Nephron progenitor cell (in vitro differentiated cells): ENCODE results near the gene SOX30.
A peak's percentile ranks its signal among the peaks of the same experiment; 100 is the strongest.
"Not testable (repeated sequence)": the region's sequence is repeated elsewhere in the genome, so short reads cannot be mapped to it uniquely, and the experiment has no call there.

Experiments used
- DNase-seq: peaks from one replicate; pipeline ENCODE4 v3.0.0; 2021
- H3K27ac Mint-ChIP-seq: 2 replicates; pipeline ENCODE4 v1.8.0; 2021; ENCODE audit warnings: mild to moderate bottlenecking, moderate library complexity, mixed read lengths
- H3K27me3 Mint-ChIP-seq: 2 replicates; pipeline ENCODE4 v1.8.0; 2021; ENCODE audit warnings: mild to moderate bottlenecking, low read depth, mixed read lengths; ENCODE audit not compliant: poor library complexity
- H3K36me3 Mint-ChIP-seq: 2 replicates; pipeline ENCODE4 v1.8.0; 2021; ENCODE audit warnings: low read depth, mixed read lengths
- H3K4me1 Mint-ChIP-seq: 2 replicates; pipeline ENCODE4 v1.8.0; 2021; ENCODE audit warnings: mixed read lengths
- H3K4me3 Mint-ChIP-seq: 2 replicates; pipeline ENCODE4 v1.8.0; 2021; ENCODE audit warnings: mild to moderate bottlenecking, moderate library complexity, mixed read lengths
- H3K9me3 Mint-ChIP-seq: 2 replicates; pipeline ENCODE4 v1.8.0; 2021; ENCODE audit warnings: mild to moderate bottlenecking, moderate library complexity, mixed read lengths
- TF ChIP-seq, protein P1 (sequence below): fragments of 200-600 bp; sonication (generic); IDR thresholded peaks from 2 replicates; pipeline ENCODE4 v1.5.0; 2021; ENCODE audit warnings: antibody characterized with exemption

Gene SOX30

DNA sequence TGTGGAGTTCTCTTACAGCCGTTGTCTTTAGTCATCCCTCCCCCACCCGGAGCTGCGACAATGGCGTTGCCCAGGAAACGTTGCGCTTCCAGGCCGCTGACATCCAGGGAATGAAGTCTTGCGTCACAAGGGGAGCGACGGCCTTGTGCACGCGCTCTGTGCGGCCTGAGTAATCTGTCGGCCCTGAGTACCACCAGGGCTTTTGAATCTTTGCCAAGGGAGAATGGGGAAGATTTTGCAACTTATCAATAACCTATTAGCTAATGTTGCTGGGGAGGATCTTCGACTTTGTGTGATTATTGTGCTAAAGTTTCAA lies at the start of gene SOX30:
Gene SOX30 (minus strand): TSS at position 62 of the 316 bp plus-strand sequence. CDS start 360 bp downstream, outside the sequence.
- H3K36me3 Mint-ChIP-seq, result peaks cover 19% of the 10 kb centered on the region
- no peaks in the 10 kb centered on the region for H3K4me1 Mint-ChIP-seq
- TF ChIP-seq, protein P1, sequence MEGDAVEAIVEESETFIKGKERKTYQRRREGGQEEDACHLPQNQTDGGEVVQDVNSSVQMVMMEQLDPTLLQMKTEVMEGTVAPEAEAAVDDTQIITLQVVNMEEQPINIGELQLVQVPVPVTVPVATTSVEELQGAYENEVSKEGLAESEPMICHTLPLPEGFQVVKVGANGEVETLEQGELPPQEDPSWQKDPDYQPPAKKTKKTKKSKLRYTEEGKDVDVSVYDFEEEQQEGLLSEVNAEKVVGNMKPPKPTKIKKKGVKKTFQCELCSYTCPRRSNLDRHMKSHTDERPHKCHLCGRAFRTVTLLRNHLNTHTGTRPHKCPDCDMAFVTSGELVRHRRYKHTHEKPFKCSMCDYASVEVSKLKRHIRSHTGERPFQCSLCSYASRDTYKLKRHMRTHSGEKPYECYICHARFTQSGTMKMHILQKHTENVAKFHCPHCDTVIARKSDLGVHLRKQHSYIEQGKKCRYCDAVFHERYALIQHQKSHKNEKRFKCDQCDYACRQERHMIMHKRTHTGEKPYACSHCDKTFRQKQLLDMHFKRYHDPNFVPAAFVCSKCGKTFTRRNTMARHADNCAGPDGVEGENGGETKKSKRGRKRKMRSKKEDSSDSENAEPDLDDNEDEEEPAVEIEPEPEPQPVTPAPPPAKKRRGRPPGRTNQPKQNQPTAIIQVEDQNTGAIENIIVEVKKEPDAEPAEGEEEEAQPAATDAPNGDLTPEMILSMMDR, result no peak
- H3K27me3 Mint-ChIP-seq, result peaks cover 11% of the 10 kb centered on the region
- H3K27ac Mint-ChIP-seq, result peak within 1 kb of the TSS; percentile 8
- peaks cover 50% of the 10 kb centered on the region for H3K9me3 Mint-ChIP-seq
- H3K4me3 Mint-ChIP-seq, result no peak within 1 kb of the TSS
- no peak for DNase-seq

DNA sequence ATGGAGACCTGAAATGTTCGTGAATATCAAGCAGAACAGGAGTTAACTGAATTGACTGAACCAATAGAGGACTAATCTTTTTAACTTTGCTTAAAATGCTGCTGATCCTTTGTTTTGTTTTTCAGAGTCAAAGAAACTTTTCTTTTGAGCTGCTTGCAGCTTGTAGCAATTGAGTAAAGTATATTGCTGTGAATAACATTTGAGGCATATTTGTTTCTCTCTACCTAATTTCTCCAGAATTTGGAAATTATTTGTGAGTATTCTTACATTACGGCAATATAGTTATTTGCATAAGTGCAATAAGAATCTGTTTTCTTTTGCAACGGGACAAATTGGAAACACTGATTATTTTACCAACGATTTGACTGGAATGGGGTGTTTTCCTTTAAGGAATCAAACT lies 46.4 kb upstream of the SOX30 start:
- H3K4me3 Mint-ChIP-seq, H3K4me1 Mint-ChIP-seq, DNase-seq, H3K27ac Mint-ChIP-seq, H3K36me3 Mint-ChIP-seq, H3K27me3 Mint-ChIP-seq: not testable (repeated sequence)
- peaks cover 60% of the 10 kb centered on the region for H3K9me3 Mint-ChIP-seq

DNA sequence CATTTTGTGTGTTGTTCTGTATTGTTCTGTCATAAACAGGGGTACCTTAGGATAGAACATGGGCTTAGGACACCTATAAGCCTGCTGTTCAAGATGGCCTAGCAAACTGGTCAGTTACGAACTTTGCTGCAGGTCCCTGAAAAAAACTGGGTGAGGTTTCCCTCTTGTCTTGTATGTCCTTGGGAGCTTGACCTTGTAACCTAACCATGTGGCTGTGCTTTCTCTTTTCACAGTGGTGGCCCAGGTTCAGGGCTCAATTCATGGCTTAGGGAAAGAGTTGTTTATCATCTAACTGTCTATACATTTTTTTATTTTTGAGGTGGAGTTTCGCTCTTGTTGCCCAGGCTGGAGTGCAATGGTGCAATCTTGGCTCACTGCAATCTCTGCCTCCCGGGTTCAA lies 43.9 kb upstream of the SOX30 start:
- not testable (repeated sequence) for H3K27me3 Mint-ChIP-seq, H3K4me1 Mint-ChIP-seq, DNase-seq, H3K27ac Mint-ChIP-seq, H3K4me3 Mint-ChIP-seq
- peaks cover 21% of the 10 kb centered on the region for H3K36me3 Mint-ChIP-seq
- H3K9me3 Mint-ChIP-seq, result peaks cover 71% of the 10 kb centered on the region

DNA sequence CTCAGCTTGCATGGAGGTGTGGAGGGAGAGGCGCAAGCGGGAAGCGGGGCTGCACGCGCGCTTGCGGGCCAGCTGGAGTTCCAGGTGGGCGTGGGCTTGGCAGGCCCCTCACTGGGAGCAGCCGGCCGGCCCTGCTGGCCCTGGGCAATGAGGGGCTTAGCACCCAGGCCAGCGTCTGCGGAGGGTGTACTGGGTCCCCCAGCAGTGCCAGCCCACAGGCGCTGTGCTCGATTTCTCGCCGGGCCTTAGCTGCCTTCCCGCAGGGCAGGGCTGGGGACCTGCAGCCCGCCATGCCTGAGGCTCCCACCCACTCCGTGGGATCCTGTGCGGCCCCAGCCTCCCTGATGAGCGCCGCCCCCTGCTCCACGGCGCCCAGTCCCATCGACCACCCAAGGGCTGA lies 41.6 kb upstream of the SOX30 start:
- not testable (repeated sequence) for H3K27me3 Mint-ChIP-seq, H3K4me3 Mint-ChIP-seq, H3K27ac Mint-ChIP-seq, DNase-seq, H3K4me1 Mint-ChIP-seq
- Mint-ChIP-seq H3K36me3 (peaks cover 23% of the 10 kb centered on the region), H3K9me3 (peaks cover 60% of the 10 kb centered on the region)

DNA sequence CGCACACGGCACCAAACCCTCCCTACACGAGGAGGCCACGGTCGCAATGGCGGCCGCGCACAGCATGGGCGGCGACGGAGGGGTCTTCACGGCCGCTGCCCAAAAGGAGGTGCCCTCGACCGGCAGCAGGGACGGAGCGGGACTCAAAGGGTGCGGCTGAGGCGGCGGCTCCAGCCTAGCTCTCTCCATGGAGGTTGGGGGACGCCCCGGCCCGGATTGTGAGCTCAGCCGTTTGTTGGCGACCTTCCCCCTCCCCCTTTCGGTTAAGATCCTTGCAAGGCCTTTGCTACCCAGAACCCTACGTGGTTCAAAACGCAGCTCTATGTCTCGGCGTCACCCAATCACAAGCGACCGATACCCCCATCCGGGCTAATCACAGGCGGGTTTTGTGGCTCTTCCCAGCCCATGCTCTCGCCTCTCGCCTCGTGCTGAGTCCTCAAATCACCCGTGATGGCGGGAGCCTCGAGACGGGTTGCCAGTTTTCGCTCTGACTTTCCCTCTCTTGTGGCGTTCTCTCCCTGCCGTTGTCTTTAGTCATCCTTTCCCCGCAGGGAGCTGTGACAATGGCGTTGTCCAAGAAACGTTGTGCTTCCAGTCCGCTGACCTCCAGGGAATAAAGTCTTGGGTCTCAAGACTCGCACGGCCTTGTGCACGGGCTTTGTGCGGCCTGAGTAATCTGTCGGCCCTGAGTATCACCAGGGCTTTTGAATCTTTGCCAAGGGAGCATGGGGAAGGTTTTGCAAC lies 38.6 kb upstream of the SOX30 start:
- H3K4me1 Mint-ChIP-seq, result peaks cover 11% of the 10 kb centered on the region
- no peak overlapping the region for H3K27ac Mint-ChIP-seq
- no peak overlapping the region for H3K4me3 Mint-ChIP-seq
- H3K36me3 Mint-ChIP-seq, result peaks cover 17% of the 10 kb centered on the region
- TF ChIP-seq, protein P1, result no peak
- DNase-seq, result no peak
- H3K27me3 Mint-ChIP-seq, result peaks cover 5% of the 10 kb centered on the region
- H3K9me3 Mint-ChIP-seq, result peaks cover 43% of the 10 kb centered on the region

DNA sequence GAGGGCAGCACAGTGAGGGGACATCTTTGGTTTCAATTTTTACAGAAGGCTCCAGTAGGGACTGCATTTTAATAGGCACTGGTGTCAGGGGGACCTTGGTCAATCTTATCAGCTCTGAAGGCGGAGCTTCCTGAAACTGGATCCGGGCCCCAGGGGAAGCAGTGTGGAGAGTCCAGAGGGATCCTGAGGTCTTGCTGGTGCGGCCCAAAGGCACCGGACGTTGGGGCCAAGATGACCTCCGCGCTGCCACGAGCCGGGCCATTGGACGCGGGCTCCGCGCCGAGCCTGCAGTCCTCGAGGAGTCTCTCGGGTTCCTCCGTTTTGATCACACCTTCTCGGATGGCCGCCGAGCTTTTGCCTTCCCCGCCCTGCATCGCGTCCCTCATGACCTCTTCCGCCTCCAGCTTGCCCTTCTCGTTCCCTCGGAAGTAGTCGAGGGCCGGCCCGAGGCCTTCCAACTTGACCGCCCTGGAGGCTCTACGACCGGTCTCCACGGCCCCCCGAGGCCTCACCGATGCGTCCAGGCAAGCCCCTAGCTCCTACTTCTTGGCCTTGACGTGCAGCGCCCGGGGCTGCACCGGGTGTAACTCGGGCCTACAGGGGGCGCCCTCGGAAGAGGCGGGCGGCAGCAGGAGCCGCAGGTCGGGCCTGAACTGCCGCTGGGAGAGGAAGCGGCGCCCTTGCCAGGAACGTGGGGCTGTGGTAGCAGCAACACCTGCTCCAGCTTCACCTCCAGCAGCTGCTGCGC lies 37.9 kb upstream of the SOX30 start:
- H3K9me3 Mint-ChIP-seq, result peaks cover 39% of the 10 kb centered on the region
- DNase-seq, result no peak
- H3K27me3 Mint-ChIP-seq, result peaks cover 5% of the 10 kb centered on the region
- TF ChIP-seq, protein P1, result no peak
- H3K4me1 Mint-ChIP-seq, result peaks cover 12% of the 10 kb centered on the region
- no peak overlapping the region for H3K4me3 Mint-ChIP-seq
- H3K27ac Mint-ChIP-seq, result no peak overlapping the region
- peaks cover 16% of the 10 kb centered on the region for H3K36me3 Mint-ChIP-seq

DNA sequence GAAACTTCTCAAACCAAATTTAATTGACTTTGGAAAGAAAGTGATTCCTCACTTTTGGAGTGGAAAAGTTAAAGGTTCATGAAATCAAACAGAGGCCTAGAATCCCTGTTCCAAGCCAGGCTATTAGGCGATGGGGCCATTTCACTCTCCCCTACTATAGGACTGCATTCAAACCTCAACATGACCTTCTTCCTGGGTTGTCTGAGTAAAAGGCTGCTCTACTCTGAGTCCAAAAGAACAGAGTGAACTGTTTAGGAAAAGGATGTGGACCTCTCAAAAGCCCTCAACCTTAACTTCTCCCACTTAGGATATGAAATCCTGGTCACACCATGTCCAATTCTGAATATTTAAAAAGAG lies 34.9 kb upstream of the SOX30 start:
- Mint-ChIP-seq H3K27ac (no peak overlapping the region), H3K9me3 (peaks cover 18% of the 10 kb centered on the region), H3K4me1 (peaks cover 12% of the 10 kb centered on the region), H3K27me3 (peaks cover 5% of the 10 kb centered on the region), H3K4me3 (no peak overlapping the region), H3K36me3 (peaks cover 8% of the 10 kb centered on the region)
- TF ChIP-seq, protein P1, result no peak
- no peak for DNase-seq

DNA sequence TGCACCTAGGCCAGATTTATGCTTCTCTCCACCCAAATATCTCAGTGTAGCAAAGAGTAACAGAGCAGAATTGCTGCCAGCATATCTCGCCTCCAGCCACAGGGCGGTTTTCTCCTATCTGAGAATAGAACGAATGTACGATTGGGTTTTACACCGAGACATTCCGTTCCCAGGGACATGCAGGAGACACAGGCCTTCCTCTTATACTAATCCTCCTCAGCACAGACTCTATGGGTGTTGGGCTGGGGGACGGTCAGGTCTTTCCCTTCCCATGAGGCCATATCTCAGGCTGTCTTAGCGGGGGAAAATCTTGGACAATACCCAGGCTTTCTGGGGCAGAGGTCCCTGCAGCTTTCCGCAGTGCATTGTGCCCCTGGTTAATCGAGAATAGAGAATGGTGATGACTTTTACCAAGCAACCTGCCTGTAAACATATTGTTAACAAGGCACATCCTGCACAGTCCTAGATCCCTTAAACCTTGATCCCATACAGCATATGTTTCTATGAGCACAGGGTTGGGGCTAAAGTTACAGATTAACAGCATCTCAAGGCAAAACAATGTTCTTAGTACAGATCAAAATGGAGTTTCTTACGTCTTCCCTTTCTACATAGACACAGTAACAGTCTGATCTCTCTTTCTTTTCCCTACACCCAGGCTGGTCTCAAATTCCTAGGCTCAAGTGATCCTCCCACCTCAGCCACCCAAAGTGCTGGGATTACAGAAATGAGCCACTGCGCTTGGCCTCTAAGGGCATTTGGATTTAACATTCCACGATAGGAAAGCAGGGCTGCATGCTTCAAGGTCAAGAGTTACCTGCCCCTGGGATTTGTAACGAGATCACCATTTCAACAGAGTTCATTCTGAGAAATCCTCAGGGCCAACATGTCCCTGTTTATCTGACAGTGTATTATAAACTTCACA lies 34.3 kb upstream of the SOX30 start:
- not testable (repeated sequence) for H3K4me3 Mint-ChIP-seq
- Mint-ChIP-seq H3K27ac (peak overlapping the region; percentile 38), H3K4me1 (peaks cover 12% of the 10 kb centered on the region)

More for the DNA sequence above, 34.3 kb upstream of the SOX30 start:
- DNase-seq, H3K27me3 Mint-ChIP-seq, H3K36me3 Mint-ChIP-seq: not testable (repeated sequence)
- peaks cover 14% of the 10 kb centered on the region for H3K9me3 Mint-ChIP-seq
